ENCODE data around the gene ITPR2.

Gene ITPR2

DNA sequence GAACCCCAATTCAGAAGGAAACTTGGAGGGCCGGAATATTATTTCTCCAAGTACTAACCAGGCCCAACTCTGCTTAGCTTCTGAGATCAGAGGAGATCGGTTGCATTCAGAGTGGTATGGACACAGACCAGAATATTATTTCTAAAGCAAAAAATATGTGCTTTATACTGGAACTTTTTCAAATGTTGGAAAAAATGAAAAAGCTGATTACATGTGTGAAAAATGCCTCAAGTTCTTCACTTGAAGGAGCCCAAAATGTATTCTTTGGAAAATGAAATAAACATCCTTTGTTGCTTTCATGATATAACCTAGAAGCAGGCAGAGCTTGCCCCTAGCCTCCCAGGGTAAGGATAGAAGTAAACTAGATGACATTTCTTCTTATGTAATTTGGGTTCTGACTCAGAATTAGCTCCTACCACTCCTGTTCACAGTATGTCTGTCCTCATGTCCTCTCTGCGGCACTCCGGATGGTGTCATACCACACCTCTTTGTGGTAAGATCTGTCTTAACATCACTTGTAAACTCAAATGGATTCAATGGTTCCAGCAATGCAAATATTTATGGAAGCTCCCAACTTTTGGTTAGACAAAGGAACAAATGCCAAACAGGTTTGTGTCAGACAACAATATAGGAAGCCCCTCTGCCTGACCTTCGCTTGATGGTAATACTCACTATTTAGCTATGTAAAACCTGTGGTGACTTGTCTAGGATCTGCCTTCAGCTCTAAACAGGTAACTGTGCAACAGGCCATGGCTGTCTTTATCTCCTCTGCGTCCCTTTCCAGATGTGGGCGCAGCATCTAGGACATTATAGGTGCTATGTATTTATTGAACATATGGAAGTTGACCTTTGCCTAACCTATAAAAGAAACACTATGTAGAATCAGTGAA lies 459.1 kb downstream of the ITPR2 start:
- no peak for DNase-seq

DNA sequence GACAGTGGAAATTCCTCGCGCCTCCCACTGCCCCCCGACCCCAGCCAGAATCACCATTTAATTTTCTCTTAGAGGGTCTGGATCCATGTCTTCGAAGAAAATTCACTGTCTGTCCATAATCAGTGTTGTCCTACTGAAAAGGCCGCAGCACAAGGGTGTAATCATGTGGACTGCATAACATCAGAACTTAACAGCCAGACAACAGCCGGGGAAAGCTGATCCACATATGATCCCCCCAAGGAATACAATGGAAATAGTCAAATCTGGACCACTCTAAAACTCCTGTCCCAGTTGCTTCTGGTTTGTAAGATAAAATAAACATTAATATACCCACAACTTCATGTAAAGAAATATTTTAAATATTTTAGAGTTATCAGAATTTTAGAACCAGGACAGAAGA lies 460.1 kb downstream of the ITPR2 start:
- DNase-seq: no peak

DNA sequence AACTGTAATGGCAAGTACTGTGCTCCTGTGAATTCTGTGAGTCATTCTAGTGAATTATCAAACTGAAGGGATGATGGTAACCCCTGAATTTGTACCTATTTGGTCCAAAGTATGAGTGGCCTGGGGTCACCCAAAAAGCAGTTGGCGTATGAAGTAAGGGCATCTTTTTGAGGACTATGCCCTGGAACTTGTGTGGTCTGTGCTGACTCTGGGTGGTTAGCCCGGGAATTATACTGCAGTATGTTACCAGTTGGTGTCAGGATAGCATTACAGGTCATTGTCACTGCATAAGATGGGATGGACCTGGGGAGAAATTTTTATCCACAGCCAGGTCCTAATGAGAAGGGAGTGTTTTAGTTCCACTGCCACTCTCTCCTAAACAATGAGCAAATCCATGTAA lies 462.9 kb downstream of the ITPR2 start:
- DNase-seq: no peak

GRCh38 chr12:26369588-26369987 lies 463.4 kb downstream of the ITPR2 start:
- no peak for DNase-seq

- no peak for DNase-seq
Measured at GRCh38 chr12:26367991-26368730, 464.8 kb downstream of the ITPR2 start.

DNA sequence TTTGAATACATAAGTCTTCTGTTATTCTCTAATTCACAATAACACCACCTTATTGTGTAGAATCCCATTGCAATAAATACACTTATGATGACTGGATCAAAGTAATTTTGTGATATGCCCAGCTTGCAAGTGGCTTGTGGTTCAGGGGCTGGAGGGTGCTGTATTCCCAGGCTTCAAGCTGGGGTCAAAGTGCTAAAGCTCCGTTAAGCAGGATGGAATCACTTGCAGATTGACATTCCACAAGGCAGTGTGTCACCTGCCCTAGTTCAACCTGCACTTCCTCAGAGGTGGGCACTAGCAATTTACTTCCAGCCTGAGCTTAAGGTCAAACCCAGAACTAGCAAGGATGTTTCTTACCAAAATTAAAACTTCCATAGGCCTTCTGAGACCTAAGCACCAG lies 471.0 kb downstream of the ITPR2 start:
- no peak for DNase-seq

DNA sequence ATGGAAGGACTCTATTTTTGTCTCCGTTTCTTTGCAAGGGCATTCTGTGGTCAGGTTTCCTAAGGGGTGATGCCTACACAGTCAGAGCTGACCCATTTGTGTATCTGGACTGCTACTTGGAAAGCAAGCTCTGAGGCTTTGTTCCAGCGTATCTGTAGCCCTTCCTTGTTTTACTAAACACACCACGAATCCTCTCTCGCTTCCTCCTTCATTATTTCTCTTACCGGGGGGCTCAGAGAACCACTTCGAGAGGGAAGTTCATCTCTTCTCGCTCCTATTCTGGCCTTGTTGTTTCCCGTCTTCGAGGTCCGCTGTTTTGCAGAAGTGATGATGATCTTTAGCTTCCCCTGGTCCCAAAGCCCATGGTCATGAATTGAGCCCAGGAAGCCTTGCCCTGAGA lies 472.9 kb downstream of the ITPR2 start:
- no peak for DNase-seq

- no peak for DNase-seq
Measured at GRCh38 chr12:26359576-26359975, 473.4 kb downstream of the ITPR2 start.

GRCh38 chr12:26358651-26359050 lies 474.3 kb downstream of the ITPR2 start:
- no peak for DNase-seq

DNA sequence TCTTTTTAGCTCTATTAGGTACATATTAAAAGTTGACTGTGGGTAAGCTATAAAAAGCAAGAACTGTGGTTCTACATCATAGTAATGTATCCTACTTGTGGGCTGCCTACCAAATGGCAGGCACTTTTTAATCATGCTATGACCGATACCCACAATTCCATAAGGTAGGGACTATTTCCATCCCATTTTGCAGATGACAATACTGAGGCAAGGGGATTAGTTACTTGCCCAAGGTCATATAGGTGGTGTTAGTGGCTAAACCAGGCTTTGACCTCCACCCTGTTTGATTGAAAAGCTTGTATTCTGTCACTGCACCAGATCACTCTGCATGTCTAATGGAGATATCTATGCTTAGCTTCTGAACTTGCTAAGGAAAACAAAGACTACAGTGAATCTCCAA lies 485.7 kb downstream of the ITPR2 start:
- no peak for DNase-seq

- DNase-seq: no peak
Measured at GRCh38 chr12:26346736-26347135, 486.3 kb downstream of the ITPR2 start.

GRCh38 chr12:26345471-26346003 lies 487.5 kb downstream of the ITPR2 start:
- DNase-seq: no peak

GRCh38 chr12:26341491-26341890 lies 491.5 kb downstream of the ITPR2 start:
- no peak for DNase-seq

GRCh38 chr12:26340649-26341048 lies 492.3 kb downstream of the ITPR2 start:
- DNase-seq: no peak

DNA sequence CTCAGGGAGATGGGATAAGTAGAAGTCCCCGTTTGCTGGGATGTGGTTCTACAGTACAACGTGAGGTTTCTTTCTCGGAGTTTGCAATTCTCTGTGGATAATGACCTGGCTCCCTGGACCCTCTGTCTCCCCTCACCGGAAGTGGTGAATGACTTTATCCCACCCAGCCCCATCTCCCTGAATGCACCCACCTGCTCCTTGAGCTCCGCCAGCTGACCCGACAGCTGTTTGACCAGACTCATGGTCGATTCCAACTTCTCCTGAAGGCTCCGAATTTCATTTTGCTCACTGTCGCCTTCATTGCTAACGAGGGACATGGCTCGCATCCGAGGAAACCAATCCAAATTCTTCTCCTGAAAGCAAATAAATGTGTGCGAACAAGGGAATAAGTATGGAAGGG lies 493.0 kb downstream of the ITPR2 start:
- DNase-seq: no peak

DNA sequence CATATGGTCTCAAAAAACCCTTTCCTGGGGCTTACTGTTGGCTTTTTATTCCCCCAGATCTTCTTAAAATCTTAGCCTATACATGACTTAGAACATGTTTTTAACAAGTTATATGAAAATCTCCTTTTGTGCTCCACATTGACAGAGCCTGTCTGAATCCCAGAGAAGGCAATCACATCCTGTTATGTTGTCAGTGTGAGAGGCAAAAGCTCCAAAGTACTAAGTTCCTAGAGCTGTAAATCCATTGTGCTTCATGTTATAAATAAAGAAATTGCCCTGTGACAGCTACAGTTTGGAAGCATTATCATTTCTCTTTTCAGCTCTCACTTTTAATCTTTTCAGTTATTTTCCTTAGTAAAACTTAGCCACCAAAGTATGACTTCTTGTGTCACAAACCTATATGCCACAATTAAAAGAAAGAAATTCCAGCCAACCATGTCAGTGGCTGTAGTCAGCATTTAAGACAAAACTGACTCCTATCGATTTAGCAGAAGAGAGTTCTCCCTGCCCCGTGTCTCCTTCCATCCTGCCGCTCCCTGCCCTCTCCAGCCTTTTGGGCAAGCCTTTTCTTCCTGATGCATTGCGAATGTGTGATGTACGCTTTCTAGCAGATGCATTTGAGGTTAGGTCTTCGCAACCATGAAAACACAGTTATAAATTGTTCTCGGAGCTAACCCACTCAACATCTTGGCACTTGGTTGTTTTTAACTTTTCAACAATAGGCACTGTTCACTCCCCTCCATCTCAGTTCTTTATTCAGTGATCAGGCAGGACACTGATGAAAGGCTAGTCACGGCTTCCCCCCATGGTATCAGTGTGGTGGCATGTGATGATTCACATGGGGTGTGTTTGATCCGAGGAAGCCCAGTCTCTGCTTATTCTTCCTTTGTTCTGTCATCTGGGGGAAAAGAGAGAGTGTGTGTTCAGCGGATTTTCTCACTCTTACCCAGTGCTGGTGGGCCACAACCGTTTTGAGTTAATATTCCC lies 494.1 kb downstream of the ITPR2 start:
- DNase-seq: no peak

- no peak for DNase-seq
Measured at GRCh38 chr12:26335651-26336050, 497.3 kb downstream of the ITPR2 start.

GRCh38 chr12:26334621-26335124 lies 498.3 kb downstream of the ITPR2 start:
- no peak for DNase-seq

- no peak for DNase-seq
Measured at GRCh38 chr12:26331960-26332359, 501.0 kb downstream of the ITPR2 start.

GRCh38 chr12:26331136-26331535 lies 501.9 kb downstream of the ITPR2 start:
- DNase-seq: no peak

- DNase-seq: no peak
Measured at GRCh38 chr12:26327975-26328644, 504.9 kb downstream of the ITPR2 start.

GRCh38 chr12:26323673-26324072 lies 509.3 kb downstream of the ITPR2 start:
- no peak for DNase-seq

All from stimulated activated CD4-positive, alpha-beta T cell treated with anti-CD3 and anti-CD28 coated beads, Interleukin-4, amount 100 ng/mL, for 1 hour (primary cell).